Ovary (tissue), 3 donors: Measurements from ENCODE around the gene KRTAP2-4.

ENCODE experiments used
- POLR2A ChIP-seq: fragments of 450-650 bp; IDR thresholded peaks from one replicate; pipeline ENCODE4 v1.6.1; 2017; ENCODE audit warnings: antibody characterized with exemption, mild to moderate bottlenecking, moderate library complexity
- TF ChIP-seq, protein P1 (sequence below), 3 donors: fragments of 450-650 bp in 2 of 3; fragments of 200-600 bp in 1 of 3; IDR thresholded peaks; one replicate each; pipeline versions ENCODE4 v1.5.1 to v1.8.0; 2016 to 2022; ENCODE audit warnings: antibody characterized with exemption in 3 of 3, mild to moderate bottlenecking in 1 of 3
- donor health status: DM: no; HTN: no; CAD: no.

DNA sequence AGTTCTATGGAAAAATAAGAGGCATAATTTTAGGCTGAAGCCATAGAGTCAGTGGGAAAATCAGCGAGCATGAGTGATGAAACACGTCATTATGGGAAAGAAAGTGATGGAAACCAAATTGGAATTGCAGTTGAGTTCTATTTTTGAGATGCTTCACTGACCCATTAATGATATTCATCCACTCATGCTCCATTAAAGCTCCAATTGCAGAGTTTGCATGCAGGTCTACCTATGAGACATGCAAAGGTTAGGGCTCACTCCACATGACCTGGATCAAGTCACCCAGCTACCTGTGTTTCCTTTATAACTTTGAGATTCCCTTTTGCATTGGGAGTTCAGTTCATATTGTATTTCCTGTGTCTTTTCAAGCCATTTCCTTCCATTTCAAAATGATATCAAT, 8.0 kb upstream of the KRTAP2-4 start:
- TF ChIP-seq, protein P1, sequence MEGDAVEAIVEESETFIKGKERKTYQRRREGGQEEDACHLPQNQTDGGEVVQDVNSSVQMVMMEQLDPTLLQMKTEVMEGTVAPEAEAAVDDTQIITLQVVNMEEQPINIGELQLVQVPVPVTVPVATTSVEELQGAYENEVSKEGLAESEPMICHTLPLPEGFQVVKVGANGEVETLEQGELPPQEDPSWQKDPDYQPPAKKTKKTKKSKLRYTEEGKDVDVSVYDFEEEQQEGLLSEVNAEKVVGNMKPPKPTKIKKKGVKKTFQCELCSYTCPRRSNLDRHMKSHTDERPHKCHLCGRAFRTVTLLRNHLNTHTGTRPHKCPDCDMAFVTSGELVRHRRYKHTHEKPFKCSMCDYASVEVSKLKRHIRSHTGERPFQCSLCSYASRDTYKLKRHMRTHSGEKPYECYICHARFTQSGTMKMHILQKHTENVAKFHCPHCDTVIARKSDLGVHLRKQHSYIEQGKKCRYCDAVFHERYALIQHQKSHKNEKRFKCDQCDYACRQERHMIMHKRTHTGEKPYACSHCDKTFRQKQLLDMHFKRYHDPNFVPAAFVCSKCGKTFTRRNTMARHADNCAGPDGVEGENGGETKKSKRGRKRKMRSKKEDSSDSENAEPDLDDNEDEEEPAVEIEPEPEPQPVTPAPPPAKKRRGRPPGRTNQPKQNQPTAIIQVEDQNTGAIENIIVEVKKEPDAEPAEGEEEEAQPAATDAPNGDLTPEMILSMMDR (IDR thresholded peaks at IDR 0.05), result no peak
- no peak for TF ChIP-seq POLR2A
